Femur (tissue), 1 donor: ENCODE results near the gene TMEM158.

Experiments used
- DNase-seq: peaks from one replicate; pipeline ENCODE4 v3.0.0-alpha.2; 2017

TMEM158 gene

DNA sequence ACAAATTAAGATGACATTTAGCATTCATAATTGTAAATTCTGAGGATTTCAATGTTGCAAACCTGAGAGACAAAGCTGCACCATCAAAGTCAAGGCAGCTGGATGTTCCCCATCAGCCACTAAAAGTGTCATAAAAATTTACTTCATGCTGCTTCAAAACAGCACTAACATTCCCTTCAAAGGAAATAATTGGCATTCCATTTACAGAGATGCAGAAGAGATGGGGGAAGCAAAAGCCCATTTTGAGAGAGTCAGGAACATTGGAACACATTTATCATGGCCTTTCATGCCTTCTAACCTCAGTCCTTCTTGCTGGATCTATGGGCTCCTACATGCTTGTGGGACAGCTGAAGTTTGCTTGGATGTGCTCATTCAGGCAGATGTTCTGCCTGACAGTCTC lies 6.4 kb upstream of the TMEM158 start:
- no peak for DNase-seq

DNA sequence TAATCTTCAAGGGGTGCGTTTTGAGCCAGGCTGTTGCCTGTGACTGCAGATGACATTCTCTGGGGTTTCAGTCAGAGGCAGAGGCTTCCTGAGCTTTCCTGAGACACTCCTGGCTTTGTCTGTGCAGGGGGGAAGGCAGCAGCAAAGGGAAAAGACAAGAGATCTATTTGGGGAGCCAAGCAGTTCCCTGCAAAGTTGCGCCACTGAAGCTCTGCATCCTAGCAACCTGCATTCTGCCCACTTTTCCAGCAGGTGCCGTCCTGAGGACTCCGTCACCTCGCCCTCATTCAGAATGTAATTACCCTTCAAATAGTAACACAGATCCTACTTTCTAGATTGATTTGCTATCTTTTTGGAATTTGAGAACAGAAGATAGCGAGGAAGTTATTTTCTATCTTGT lies 1.9 kb upstream of the TMEM158 start:
- DNase-seq: no peak

DNA sequence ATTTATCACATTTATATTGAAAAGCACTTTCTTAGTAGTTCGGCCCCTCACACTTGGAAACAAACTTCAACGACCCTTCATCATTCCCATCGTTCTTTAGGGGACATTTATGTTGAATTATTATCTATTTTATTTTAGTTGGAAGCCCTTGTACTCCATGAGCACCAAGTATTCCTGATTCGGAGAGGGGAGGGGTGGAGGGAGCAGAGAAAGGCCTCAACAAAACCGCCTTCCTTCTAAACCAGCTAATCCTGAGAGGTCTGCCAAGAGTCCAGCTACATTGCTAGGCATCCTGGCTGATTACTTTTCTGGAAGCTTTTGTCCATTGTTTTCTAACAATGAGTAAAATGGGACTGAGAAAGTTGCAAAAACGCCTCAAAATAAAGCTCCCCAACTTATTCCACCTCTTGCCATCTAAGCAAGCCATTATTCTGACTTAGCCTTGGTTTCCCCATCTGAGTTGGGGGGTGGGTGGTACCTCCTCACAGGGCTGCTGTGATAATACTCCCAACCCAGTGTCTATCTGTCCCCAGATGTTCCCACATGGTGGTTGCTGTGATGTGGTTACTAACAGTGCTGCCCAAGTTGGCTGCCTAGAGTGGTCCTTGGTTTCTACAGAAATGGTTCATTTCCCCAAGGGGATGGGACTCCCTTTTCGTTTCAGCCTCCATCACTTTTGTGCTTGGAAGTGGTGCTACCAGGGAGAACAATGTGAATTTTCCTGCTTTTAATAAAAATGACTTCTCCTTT lies 1.2 kb upstream of the TMEM158 start:
- no peak for DNase-seq

DNA sequence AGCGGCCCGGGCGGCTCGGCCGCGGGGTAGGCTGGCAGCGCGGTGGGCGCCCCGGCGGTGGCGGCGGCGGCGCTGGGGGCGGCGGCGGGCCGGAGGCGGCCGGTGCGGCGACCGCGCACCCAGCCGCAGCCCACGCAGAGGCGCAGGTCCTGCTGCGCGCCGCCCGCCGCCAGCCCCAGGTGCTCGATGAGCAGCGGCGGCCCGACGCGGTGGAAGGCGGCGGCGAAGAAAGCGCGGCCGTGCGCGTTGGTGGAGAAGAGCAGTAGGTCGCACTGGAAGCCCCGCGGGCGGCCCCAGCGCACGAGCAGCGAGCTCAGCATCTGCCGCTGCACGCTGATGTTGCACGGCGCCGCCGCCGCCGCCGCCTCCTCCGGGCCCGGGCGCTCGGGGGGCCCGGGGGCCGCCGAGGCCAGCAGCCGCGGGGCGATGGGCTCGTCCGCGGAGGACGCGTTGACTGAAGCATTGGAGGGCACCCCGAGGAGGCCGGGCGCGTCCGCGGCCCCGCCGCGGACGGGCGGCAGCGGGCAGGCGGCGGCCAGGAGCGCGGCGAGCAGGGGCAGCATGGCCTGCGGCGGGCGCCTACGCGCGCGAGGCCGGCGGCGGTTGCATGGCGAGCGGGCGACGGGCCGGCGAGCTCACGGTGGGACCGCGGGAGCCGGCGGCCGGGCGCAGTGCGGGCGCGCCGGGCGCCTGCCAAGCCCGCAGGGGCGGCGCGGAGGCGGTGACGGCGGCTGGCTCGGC lies 452 bp downstream of the TMEM158 start:
- peak; percentile 36 for DNase-seq

DNA sequence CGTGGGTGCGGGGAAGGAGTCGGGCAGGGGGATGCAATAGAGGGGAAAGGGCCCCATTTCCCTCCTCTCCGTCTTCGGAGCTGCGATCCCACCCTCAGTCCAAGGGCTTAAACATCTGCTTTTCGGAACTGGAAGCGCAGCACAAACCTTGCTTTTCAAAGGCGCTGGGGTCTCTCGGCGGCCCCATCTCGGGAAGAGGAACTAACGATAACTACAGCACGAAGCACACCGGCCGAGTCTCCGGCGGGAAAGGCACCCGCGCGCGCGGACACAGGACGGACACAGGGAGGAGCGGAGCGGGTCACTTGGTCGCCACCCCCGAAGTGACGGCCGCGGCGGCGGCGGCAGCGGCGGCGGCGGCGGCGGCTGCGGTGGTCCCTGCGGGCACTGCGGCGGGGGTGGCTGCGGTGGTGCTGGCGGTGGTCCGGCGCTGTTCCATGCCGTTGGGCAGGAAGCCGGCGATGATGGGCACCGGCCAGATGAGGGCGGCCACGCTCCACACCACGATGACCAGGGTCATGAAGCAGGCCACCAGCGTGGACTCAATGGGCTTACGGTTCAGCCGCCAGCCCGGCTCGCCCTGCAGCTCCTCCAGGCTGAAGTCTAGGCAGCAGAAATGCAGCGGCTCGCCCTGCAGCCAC lies 1.1 kb downstream of the TMEM158 start:
- DNase-seq: peak; percentile 81

DNA sequence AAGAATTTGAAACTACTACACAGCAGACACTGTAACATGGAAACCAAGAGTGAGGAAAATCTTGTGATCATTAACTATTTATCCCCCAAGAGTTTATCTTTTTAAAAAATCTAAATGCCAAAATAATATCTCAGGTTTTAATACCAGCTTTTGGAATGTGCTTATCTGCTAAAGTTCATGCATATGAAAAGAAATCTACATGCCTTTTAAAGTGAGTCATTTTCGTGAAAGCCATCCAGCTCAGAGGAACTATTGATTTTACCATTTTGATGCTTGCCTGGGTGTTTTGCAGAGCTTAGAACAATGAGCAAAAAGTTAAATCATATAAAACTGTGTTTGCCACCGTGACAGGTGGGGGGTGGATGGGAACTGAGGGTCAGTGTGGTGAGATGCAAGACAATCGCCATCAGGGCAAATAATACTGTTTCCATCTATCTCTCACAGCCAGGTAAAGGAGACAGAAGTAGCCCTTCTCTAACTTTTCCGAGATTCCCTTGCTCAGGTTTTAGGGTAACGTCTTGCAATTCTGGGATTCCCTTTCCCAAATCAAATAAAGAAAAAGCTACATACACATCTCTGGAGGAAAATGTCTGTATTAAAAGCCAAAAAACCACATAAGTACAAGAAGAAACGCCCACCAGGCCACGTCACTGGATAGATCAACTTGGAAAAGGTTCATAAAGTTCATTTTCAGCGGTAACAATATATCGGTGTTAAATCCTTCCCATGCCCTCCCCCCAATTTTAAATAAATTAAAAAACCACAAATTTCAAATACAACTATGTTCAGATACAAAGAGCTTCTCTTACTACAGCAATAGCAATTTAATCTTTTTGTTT lies 2.0 kb downstream of the TMEM158 start:
- DNase-seq: no peak

DNA sequence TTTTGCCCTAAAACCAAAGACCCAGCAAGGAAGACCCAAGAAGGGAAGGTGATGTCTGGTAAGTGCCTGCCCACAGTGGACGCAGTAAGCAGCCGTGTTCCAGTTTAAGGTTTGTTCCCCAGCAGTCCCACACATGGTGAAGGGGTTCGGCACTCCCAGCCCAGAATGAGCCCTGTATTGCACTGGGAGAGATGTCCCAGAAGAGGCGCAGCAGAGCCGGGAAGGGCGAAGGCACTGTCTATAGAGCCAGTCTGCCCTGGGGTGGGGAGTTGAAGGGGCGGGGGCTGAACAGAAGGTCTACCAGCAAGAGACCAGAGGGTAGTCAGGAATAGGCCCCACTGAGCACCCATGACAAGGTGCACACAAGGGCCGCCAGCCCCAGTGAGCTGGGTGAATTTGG lies 6.4 kb downstream of the TMEM158 start:
- no peak for DNase-seq

DNA sequence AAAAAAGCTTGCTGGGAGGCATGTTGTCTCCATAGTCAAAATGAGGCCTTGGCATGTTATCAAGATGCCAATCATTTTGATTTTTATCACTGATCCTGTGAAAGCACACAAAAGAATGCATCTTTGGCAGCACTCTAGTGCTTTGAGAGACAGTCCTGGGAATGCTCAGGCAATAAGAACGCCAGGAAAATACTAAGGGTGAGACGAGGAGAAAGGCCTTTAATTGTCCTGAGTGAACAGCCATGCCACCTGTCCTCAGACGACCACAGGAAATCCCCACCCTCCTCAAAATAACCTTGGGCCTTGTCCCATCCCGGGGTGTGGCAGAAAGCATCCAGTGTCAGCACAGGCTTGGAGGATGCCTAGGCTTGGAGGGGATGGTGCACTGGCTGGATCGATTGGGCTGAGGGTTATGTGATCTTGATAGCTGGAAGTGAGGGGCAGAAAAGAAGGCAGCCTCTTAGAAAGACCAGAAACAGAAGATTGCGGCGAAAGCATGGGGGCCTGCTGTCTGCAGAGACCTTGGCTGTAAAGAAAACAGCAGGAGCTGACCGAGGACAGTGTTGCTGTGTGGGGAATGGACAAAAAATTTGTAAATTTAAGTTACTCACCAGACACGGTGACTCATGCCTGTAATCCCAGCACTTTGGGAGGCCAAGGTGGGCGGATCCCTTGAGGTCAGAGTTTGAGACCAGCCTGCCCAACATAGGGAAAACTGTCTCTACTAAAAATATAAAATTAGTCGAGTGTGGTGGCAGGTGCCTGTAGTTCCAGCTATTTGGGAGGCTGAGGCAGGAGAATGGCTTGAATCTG lies 7.3 kb downstream of the TMEM158 start:
- no peak for DNase-seq

DNA sequence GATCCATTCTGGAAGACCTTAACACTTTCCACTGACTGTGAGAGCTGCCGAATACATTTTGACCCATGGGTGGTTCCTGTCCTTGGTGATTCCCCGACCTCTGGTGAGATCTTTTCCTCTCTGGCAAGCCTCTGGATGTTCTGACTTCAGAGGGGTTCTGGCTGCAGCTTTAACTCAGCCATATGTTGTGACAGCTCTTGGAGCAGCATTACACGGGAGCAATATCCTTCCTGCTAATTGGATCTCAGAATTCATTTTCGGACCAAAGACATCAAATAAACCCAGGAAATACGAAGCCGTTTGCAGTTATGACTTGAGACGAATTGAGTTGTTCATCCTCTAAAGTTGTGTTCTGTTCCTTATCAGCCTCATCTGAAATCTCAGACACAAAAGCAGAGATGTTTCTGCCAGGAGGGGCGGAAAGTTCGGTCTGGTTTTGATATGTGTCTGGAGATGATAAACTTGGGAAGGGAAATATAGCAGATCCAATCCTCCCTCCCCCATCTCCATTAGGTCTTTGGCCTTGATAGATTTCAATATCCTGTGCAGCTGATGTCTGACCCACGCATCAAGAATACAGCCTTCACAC lies 10.0 kb downstream of the TMEM158 start:
- DNase-seq: no peak

DNA sequence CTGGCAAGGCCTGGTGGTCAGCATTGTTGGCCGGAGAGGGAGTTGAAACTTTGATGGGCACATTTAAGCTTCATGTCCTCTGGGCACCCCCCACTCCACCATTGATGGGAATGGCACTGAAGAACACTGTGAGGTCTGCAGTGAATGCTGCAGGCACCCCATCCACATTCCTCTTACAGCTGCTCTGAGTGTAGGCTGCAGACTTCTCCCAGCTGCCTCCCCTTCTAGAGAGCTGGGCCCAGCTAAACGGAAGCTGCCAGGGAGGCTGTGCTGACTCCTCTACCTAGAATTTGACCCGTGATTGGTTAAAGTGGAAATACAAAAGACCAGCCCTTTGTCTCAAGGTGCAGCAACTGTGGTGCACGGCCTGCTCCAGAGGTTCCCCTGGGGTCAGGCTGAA lies 10.6 kb downstream of the TMEM158 start:
- no peak for DNase-seq

DNA sequence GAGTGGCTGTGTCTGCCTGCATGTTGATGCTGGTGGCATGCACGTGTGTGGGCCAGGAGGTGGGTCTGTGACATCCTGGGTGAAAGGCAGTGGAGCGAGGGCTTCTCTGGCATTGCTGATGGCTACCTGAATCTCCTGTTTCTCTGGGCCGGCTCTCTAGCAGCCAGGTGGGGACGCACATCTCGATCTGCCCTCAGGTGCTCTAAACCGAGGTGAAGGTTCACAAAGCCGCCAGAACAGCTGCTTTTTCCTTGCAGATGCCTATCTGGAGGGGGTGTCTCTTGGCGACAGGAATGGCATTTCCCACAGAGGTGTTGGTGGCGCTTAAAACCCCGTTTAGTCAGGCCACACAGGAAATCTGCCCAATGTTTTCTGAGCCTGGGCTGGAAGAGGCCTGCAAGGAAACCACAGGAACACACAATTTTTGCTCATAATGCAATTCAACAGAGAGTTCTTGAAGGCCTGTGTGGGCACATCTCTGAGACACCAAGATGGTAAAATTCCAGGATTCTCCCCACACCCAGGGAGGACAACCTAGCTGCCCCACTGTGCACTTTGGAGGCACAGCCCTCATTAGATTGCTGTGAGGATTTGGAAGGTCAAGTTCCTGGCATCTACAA lies 11.9 kb downstream of the TMEM158 start:
- no peak for DNase-seq

DNA sequence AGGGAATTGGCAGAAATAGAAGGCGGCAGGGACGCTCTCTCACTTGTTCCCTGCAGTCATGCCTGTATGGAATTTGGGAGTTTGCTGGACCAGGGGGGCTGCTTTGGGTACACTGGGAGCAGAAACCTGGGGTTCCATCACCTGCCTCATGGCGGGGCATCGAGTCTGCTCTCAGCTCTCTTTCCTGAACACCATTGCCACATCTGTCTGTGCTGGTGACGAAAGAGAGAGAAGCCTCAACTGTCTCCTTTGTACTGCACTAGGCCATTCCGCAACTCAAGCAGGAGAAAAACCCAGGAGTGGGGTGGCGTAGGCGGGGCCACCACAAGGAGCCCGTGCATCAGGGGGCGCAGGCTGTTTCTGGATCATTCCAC lies 14.0 kb downstream of the TMEM158 start:
- DNase-seq: no peak

DNA sequence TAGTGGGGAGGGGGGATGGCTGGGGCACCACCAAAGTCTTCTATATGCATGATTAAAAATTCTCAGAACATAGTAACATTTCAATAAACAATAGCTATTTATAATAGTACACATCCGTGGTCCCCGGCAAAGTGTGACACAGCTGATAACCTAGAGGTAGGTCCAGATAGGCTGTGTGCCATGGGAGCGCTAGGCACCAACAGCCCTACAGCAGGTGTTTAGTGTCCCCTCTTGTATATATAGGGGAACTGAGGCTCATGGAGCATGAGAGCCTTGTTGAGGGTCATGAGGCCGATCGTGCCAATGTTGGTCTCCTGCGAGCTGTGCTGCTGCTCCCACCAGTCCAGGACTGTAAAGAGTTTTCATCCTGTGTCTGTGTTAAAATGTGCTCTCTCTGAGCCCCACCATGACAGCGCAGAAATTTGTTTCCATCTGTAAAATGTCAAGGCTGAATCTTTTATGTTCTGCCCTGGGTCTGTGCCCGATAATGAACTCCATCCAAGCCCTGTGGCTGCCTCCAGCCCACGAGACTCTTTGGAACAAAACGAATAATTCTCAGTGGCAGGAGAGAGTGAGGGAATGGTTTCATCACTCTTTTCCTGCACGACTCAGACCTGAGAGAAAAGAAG lies 14.5 kb downstream of the TMEM158 start:
- DNase-seq: peak; percentile 51

DNA sequence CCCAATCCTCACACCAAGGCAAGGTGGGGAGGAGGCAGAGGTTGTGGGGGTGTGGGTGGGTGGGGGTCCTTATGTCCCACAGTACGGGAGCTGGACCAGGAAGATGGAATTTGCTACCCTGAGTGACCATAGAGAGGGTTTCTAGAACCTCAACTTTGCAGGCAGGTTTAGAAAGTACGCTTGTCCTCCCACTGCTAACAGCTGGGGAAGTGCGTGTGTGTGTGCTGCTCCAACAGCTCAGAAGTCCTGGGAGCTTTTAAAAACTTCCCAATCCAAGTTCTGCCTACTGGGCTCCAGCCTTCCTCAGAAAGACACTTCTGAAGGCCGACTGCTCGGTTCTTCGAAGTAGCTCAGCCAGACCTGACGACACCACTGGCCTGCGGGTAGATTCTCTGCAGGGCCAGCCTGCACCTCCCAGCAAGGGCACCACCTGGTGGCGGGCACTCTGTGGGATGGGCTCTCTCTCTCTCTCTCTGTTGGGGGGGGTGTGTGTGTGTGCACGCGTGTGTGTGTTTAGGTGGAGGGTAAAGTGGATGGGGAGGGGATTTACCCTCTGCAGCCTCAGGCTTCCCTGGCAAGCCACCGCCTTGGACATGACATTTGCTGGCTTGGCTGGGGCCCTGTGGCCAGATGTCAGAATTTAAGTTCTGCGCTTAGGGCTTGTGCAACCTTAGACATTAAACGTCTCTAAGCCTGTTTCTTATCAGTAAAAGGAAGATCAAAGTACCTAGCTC lies 15.6 kb downstream of the TMEM158 start:
- DNase-seq: peak; percentile 74

DNA sequence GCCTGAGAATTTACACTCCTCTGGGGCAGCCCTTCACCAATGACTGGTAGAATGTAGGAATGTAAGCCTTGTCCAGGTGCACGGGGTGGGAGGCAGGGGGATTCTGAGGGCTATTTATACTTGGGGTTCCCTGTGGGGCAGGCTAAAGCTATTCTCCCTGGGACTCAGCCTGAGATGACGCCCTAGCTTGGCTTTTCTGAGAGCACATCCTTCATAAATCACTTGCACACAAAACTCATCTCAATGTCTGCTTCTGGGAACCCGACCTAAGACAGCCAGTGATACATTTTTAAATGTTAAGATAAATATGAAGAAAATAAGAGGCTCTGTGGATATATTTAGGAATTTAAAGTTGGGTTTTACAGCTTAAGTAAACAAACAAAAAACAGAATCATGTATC lies 16.6 kb downstream of the TMEM158 start:
- DNase-seq: no peak

DNA sequence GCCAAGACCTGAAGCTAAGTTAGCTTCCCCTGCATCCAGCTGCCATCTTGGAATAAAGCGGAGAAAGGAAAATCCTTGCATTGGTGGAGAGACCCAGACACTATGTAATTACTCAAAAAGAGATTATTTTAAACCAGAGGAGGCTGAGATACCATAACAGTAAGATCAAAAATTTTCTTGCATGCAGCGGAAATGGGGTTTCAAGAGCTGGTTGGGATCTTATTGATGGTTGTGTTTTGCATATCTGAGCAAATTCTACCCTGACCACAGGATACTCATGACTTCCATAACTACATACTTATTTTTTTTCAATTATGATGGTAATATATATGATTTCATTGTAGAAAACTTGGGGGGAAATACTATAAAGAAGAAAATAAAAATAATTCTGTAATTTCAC lies 17.5 kb downstream of the TMEM158 start:
- DNase-seq: no peak

DNA sequence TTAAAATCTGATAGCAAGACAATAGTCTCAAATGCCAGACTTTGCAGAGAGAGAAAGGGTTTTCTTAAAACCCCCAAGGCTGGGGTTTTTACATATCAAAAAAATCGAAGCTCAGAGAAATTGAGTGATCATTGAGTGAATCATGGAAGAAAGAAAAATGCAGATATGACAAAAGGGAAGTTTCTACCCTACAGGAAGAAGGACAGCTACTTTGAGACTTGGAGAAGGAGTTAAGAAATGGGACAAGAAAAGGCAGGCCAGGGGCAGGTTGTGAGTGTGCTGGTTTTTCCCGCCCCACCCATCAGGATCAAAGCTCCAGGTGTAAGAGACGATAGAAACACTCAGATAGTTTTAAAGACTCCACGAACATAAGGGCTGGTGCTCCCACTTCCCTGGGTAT lies 18.6 kb downstream of the TMEM158 start:
- no peak for DNase-seq

DNA sequence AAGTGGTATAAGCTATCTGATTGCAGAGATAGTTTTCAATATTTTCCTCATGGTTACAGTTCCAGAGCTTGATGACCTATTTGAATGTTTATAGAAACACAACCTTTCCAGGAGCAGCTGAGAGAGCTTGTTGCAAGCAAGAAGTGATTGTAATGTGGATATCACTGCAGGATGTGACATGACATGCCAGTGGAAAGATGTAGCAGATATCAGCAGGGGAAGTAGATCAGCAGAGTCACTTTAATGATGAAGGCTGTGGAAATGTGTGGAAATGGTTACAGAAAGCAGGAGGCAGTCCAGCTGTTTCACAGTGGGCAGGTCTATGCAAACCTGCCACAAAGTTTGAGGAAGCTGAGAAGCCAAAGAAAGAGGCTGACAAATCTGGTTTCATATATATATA lies 21.0 kb downstream of the TMEM158 start:
- no peak for DNase-seq

DNA sequence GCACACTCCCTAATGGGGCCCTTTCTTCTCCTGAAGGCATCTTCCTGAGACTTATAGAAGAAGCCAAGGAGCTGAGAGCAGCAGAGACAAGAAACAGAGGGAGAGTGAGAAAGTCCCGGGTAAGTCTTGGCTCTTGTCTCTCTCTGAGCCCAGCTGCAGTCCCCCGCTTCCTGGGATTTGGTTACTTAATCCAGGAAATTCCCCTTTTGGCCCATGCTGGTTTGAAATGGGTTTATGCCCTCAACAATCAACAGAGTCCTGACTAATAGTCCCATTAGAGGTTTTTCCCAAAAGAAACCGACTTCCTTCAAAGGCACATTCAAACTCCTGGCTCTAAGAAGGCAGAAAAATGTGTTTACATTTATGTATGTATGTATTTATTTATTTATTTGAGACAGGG lies 22.0 kb downstream of the TMEM158 start:
- DNase-seq: no peak
